Pancreas (tissue), 10 donors: Measurements from ENCODE around the gene VEGFA. TPM values are rescaled to one million over a fixed set of nuclear protein-coding genes. Genes with fewer than 3 reads are reported as not detected.

Source experiments
- ATAC-seq, 4 donors: fragments of 200-7000 bp; cut with Tn5 transposase; one replicate each; pipeline versions ENCODE4 v1.8.0 to v1.9.1; 2020; ENCODE audit warnings: mild to moderate bottlenecking in 4 of 4, moderate library complexity in 4 of 4
- DNase-seq, 6 donors: peaks; one replicate each; pipeline ENCODE4 v3.0.0-alpha.2; 2020
- FAIRE-seq: peaks from 2 replicates; lab custom pipeline; 2012; peaks lifted over from hg19 to GRCh38; lab: Jason Lieb, UNC
- H3K27ac ChIP-seq, 4 donors: fragments of 200-600 bp; sonication (generic); 1 replicate in 3 of 4; 2 replicates in 1 of 4; pipeline versions ENCODE4 v1.5.0 to v1.8.0; 2020
- H3K27me3 ChIP-seq, 4 donors: fragments of 200-600 bp; one replicate each; pipeline ENCODE4 v1.8.0; 2021
- H3K36me3 ChIP-seq, 3 donors: fragments of 200-600 bp; sonication (generic) in 1 of 3; one replicate each; pipeline versions ENCODE4 v1.5.0 to v1.8.0; 2020 to 2021
- H3K4me1 ChIP-seq, 3 donors: fragments of 200-600 bp; one replicate each; pipeline ENCODE4 v1.8.0; 2021
- H3K4me3 ChIP-seq, 4 donors: fragments of 200-600 bp; sonication (generic) in 2 of 4; one replicate each; pipeline versions ENCODE4 v1.5.0 to v1.8.0; 2020 to 2021
- H3K9me3 ChIP-seq, 4 donors: fragments of 200-600 bp; one replicate each; pipeline ENCODE4 v1.8.0; 2021
- CTCF ChIP-seq, 4 donors: fragments of 200-600 bp; sonication (generic) in 3 of 4; IDR thresholded peaks; one replicate each; pipeline versions ENCODE4 v1.5.0 to v1.8.0; 2021; ENCODE audit warnings: antibody characterized with exemption in 4 of 4
- WGBS, 2 donors: extraction: QIAGEN DNeasy Blood & Tissue Kit; methylation state at CpG; one replicate each; pipeline ENCODE4 v1.1.7; 2013; 5-methylcytosine and 5-hydroxymethylcytosine counted together
- intact Hi-C, 3 donors: fragments of 100-400 bp; cut with DNase I; formaldehyde crosslinking; loops; one replicate each; pipeline versions ENCODE4 v1.11.1 to v1.14.2; 2022
- polyA plus RNA-seq, 2 donors: library from polyadenylated mRNA; stranded (reverse); fragments of 200-250 nt; gene quantifications; one replicate each; pipeline ENCODE4 v1.2.3, GENCODE V29; 2013
- total RNA-seq, 6 donors: library from RNA; stranded (reverse); fragmentation: NEBNext Ultra II Directional in 4 of 6; extraction: Animal tissue kit (Norgen Biotek cat#: 25700) in 4 of 6; gene quantifications; one replicate each; pipeline versions ENCODE4 v1.2.1 to v1.2.4, GENCODE V29; 2021 to 2023
- donor health status: healthy with polysubstance abuse.
- donor health status: DM: no; HTN: no; CAD: no; lungs with moderate emphysema.
- donor health status: DM: no; HTN: no; CAD: no.
- donor health status: control.
- donor health status: control.
- donor health status: Bipolar disorder and iron deficiency.
- donor health status: DM: yes; HTN: yes; CAD: no.
- donor health status: DM: no; HTN: no; CAD: no.
- donor health status: DM: no; HTN: no; CAD: no.
- donor health status: DM: yes; HTN: yes; CAD: no.

Gene VEGFA
- total and polyA plus RNA-seq, 8 donors, result 55.2 to 206 (median 91.5) TPM

GRCh38 chr6:43796903-43797890, 27.2 kb downstream of the VEGFA start:
- DNase-seq, result no peak
- WGBS, 2 donors, result 87% methylated on average over 11 of the region's 11 CpGs
- H3K9me3 ChIP-seq, result no peaks in the 10 kb centered on the region
- FAIRE-seq, result no peak
- intact Hi-C loops, result no loop called here
- no peak for TF ChIP-seq CTCF (IDR thresholded peaks at IDR 0.05)
- no peaks in the 10 kb centered on the region for H3K27me3 ChIP-seq
- H3K4me1 ChIP-seq, result peaks cover 29 to 37% (median 30%) of the 10 kb centered on the region in 3 donors
- no peak overlapping the region for H3K27ac ChIP-seq
- ATAC-seq, result no peak
- no peaks in the 10 kb centered on the region for H3K36me3 ChIP-seq
- H3K4me3 ChIP-seq, result no peak overlapping the region

- no peak for FAIRE-seq
- Histone ChIP-seq H3K27me3 (no peaks in the 10 kb centered on the region), H3K27ac (peak overlapping the region in 3 of 4 donors; percentile 22 to 82 (median 74)), H3K4me1 (peaks cover 31 to 44% (median 34%) of the 10 kb centered on the region in 3 donors), H3K9me3 (no peaks in the 10 kb centered on the region), H3K4me3 (no peak overlapping the region), H3K36me3 (no peaks in the 10 kb centered on the region)
- intact Hi-C loops, result no loop called here
- ATAC-seq, result no peak
- 96 to 97% methylated on average over 11 of the region's 11 CpGs for WGBS, 2 donors
- DNase-seq, result no peak
- TF ChIP-seq CTCF (IDR thresholded peaks at IDR 0.05), result no peak
These were observed 27.9 kb downstream of the VEGFA start for GRCh38 chr6:43797919-43798318.

GRCh38 chr6:43798688-43799444, 28.9 kb downstream of the VEGFA start:
- no peak for TF ChIP-seq CTCF (IDR thresholded peaks at IDR 0.05)
- no peak overlapping the region for H3K4me3 ChIP-seq
- ATAC-seq, result peak; percentile 92 to 96 (median 93)
- peak; percentile 81 to 95 (median 94) for DNase-seq
- 37 to 44% methylated on average over 10 of the region's 10 CpGs for WGBS, 2 donors
- H3K27me3 ChIP-seq, result no peaks in the 10 kb centered on the region
- H3K36me3 ChIP-seq, result no peaks in the 10 kb centered on the region
- intact Hi-C loops, result no loop called here
- no peak for FAIRE-seq
- peak overlapping the region in 3 of 4 donors; percentile 40 to 82 (median 74) for H3K27ac ChIP-seq
- H3K4me1 ChIP-seq, result peaks cover 38 to 54% (median 44%) of the 10 kb centered on the region in 3 donors
- H3K9me3 ChIP-seq, result no peaks in the 10 kb centered on the region

- FAIRE-seq (no peak), DNase-seq (peak in 1 of 6 donors; percentile 43), ATAC-seq (peak in 2 of 4 donors; percentile 2 to 4)
- Histone ChIP-seq H3K27ac (peak overlapping the region in 3 of 4 donors; percentile 40 to 82 (median 74)), H3K36me3 (no peaks in the 10 kb centered on the region), H3K4me1 (peaks cover 43 to 61% (median 52%) of the 10 kb centered on the region in 3 donors), H3K4me3 (no peak overlapping the region), H3K27me3 (no peaks in the 10 kb centered on the region), H3K9me3 (no peaks in the 10 kb centered on the region)
- TF ChIP-seq CTCF (IDR thresholded peaks at IDR 0.05), result no peak
- intact Hi-C loops, result no loop called here
- 84 to 86% methylated on average over 6 of the region's 6 CpGs for WGBS, 2 donors
These were observed 29.7 kb downstream of the VEGFA start for GRCh38 chr6:43799551-43800297.
